LNCaP clone FGC (cell line): ENCODE measurements around the gene LRRN2.

Experiments used
- DNase-seq: peaks from one replicate; pipeline ENCODE4 v3.0.0-alpha.2; 2011; ENCODE audit warnings: low read depth
- H3K4me3 ChIP-seq: 2 replicates; pipeline ENCODE4 v1.5.1; 2011; ENCODE audit warnings: mild to moderate bottlenecking, low read depth, low read length, control low read depth
- TF ChIP-seq, protein P1 (sequence below): IDR thresholded peaks from 2 replicates; pipeline ENCODE4 v1.5.1; 2012; ENCODE audit warnings: mild to moderate bottlenecking; ENCODE audit not compliant: control insufficient read depth, insufficient read depth; ENCODE audit errors: extremely low read depth

Gene LRRN2

DNA sequence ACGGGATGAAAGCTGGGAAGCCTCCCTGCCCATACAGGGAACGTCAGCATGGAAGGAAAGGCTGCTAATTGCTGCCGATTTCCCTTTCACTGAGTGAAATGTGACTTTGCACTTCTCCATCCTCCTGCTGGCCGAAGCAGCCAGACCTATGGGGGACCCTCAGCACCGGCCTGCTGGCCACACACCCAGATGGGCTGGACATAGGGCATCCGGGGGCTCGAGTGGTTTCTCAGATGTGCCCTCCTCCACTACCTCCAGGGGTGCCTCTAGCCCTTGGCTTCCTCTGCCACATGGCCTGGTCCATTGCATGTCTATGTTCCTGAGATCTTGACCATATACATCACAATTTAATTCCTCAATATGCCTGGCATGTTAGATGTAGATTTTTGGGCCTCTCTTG is 79.7 kb downstream of the LRRN2 start:
- TF ChIP-seq, protein P1, sequence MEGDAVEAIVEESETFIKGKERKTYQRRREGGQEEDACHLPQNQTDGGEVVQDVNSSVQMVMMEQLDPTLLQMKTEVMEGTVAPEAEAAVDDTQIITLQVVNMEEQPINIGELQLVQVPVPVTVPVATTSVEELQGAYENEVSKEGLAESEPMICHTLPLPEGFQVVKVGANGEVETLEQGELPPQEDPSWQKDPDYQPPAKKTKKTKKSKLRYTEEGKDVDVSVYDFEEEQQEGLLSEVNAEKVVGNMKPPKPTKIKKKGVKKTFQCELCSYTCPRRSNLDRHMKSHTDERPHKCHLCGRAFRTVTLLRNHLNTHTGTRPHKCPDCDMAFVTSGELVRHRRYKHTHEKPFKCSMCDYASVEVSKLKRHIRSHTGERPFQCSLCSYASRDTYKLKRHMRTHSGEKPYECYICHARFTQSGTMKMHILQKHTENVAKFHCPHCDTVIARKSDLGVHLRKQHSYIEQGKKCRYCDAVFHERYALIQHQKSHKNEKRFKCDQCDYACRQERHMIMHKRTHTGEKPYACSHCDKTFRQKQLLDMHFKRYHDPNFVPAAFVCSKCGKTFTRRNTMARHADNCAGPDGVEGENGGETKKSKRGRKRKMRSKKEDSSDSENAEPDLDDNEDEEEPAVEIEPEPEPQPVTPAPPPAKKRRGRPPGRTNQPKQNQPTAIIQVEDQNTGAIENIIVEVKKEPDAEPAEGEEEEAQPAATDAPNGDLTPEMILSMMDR = no peak
- no peak for DNase-seq

DNA sequence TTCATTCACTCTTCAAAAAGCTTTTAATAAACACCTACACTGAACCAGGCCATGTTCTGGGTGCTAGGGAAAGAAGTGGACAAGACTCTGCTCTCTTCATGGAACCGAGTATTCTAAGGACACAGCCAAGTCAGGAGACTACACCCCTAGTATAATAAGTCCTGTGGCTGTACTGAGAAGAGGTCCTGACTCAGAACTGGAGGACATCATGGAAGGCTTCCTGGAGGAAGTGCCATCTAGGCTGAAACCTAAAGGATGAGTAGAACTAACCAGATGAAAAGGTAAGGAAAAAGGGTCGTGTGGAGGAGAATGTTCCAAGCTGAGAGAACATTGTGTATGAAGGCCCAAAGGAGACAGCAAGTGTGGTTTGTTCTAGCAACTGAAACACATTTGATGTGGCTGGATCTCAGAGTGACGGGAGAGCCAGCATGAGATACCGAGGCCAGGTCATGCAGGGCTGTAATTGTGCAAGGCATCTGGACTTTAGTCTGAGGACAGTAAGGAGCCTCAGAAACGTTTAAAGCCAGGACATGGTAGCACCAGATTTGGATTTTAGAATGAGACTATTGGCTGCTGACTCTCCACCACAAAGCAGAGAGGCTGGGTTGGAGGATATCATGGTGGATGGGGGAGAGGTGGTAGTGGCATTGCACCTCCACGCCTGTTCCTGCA is 82.5 kb downstream of the LRRN2 start:
- DNase-seq = no peak
- TF ChIP-seq, protein P1 = no peak
- H3K4me3 ChIP-seq = no peak overlapping the region

More for the DNA sequence above, 79.7 kb downstream of the LRRN2 start:
- H3K4me3 ChIP-seq = no peak overlapping the region

GRCh38 chr1:204602111-204602579 is 83.4 kb downstream of the LRRN2 start:
- no peak for DNase-seq
- TF ChIP-seq, protein P1 = no peak
- no peak overlapping the region for H3K4me3 ChIP-seq

DNA sequence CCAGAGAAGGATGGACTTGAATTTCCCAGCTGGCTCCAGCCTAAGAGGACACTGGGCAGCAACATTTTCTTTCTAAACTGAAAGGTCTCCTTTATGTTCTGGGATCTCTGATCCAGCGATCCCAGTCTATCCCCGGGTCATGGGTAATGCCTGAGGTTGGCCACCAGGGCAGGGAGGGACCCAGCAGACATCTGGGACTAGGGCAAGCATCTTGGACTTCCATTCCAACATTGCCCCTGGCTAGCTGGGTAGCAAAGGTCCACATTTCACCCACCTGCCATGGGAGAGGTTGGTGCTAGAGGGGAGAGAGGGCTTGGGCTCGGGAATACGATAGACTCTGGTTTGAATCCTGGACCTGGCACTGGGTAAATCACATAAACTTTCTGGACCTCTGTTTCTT is 84.6 kb downstream of the LRRN2 start:
- no peak overlapping the region for H3K4me3 ChIP-seq
- no peak for DNase-seq
- TF ChIP-seq, protein P1 = no peak

GRCh38 chr1:204600203-204600602 is 85.3 kb downstream of the LRRN2 start:
- no peak overlapping the region for H3K4me3 ChIP-seq
- TF ChIP-seq, protein P1 = no peak
- no peak for DNase-seq

DNA sequence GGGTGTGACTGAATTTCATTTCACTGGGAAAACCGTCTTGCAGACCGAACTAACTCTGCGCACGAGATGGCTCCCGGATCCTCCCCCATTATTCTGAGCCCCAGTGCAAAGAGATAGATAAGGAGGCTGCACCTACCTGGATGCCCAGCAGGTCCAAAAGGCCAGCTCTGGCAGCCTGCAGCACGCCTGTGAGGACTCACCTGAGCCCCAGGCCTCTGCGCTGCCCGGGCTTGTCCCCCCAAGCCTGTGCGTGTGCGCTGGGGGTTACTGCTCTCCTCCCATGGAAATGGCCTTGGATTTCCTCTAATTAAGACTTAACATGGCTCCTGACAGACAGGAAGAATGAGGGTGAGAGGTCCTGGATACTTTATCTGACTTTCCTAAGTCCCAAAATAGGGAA is 85.9 kb downstream of the LRRN2 start:
- TF ChIP-seq, protein P1 = no peak
- no peak for DNase-seq
- H3K4me3 ChIP-seq = no peak overlapping the region

- DNase-seq = no peak
- no peak overlapping the region for H3K4me3 ChIP-seq
- TF ChIP-seq, protein P1 = no peak
Observed at GRCh38 chr1:204599098-204599497, 86.4 kb downstream of the LRRN2 start.
